Activated naive CD8-positive, alpha-beta T cell treated with anti-CD3 and anti-CD28 coated beads, Interleukin-2, amount 10 ng/mL, durations not matched to agents 7 days and 5 days (primary cell): Measurements from ENCODE around the gene ARFGEF3. TPM values are rescaled to one million over a fixed set of nuclear protein-coding genes. Genes with fewer than 3 reads are reported as not detected.

Experiments used
- ATAC-seq: fragments of 150-1000 bp; cut with Tn5 transposase; one replicate; pipeline ENCODE4 v1.10.0; 2021; ENCODE audit warnings: low read depth, moderate library complexity
- POLR2A ChIA-PET: fragments of 350-600 bp; sonication (Branson Sonifier 250); formaldehyde crosslinking; loops from one replicate; lab custom pipeline; 2021; ENCODE audit warnings: antibody characterized with exemption; lab: Charles Lee
- DNase-seq: peaks from one replicate; pipeline ENCODE4 v3.0.0; 2021
- H3K27ac Mint-ChIP-seq: one replicate; pipeline ENCODE4 v1.8.0; 2022; ENCODE audit warnings: mild to moderate bottlenecking, mixed read lengths
- H3K27me3 Mint-ChIP-seq: one replicate; pipeline ENCODE4 v1.8.0; 2022; ENCODE audit warnings: mild to moderate bottlenecking, moderate library complexity, mixed read lengths
- H3K36me3 Mint-ChIP-seq: one replicate; pipeline ENCODE4 v1.8.0; 2021; ENCODE audit warnings: mild to moderate bottlenecking, mixed read lengths
- H3K4me1 Mint-ChIP-seq: one replicate; pipeline ENCODE4 v1.8.0; 2021; ENCODE audit warnings: mixed read lengths
- H3K4me3 Mint-ChIP-seq: one replicate; pipeline ENCODE4 v1.8.0; 2022; ENCODE audit warnings: mild to moderate bottlenecking, moderate library complexity, mixed read lengths
- H3K9me3 Mint-ChIP-seq: one replicate; pipeline ENCODE4 v1.8.0; 2021; ENCODE audit warnings: mixed read lengths
- total RNA-seq, 2 experiments: library from RNA; stranded (reverse); gene quantifications; one replicate each; pipeline ENCODE4 v1.2.3, GENCODE V29; 2021

The ARFGEF3 gene
- total RNA-seq, 2 experiments from 2014 or later: 0.28 to 0.30 TPM

DNA sequence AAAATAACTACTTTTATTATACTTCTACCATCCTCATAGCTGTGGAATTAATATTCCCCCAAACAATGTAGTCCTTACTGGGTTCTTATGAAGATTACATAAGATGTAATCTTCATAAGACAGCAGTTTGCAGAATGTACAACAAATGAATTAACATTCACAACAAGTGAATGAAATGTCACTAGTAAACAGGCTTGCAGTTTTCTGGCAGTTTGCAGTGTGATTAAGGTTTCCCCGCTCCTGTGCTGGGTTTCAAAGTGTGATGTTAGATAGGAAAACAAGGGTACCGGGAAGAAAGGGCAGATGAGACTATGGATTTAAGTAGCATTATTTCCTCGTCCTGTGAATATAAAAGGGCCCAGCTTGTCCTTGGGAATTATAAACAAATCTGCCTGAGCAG is 22.5 kb downstream of the ARFGEF3 start:
- Mint-ChIP-seq H3K27me3 (peaks cover 5% of the 10 kb centered on the region), H3K4me3 (no peak overlapping the region), H3K4me1 (no peaks in the 10 kb centered on the region), H3K9me3 (peaks cover 2% of the 10 kb centered on the region), H3K27ac (no peak overlapping the region), H3K36me3 (no peaks in the 10 kb centered on the region)
- ATAC-seq: no peak
- no peak for DNase-seq
- POLR2A ChIA-PET: no interaction called here

DNA sequence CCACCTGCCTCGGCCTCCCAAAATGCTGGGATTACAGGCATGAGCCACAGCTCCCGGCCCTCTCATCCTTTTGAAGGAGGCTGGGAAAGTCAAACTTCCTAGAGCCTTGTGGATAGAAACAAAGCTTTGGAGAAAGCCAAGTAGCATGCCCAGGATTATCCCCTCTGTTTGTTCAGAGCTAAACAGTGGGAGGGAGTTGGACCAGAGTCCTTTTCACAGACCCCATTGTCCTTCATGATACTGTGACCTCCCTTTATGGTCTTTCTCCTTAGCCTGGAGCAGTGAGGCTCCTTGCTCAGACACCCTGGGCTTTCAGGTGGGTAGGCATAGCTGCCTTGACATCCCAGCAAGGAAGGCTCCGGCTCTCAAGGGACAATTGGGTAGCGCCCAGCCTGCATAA is 25.4 kb downstream of the ARFGEF3 start:
- H3K9me3 Mint-ChIP-seq: no peaks in the 10 kb centered on the region
- no peak overlapping the region for H3K27ac Mint-ChIP-seq
- H3K36me3 Mint-ChIP-seq: no peaks in the 10 kb centered on the region
- no peak for ATAC-seq
- no peak overlapping the region for H3K4me3 Mint-ChIP-seq
- no peaks in the 10 kb centered on the region for H3K4me1 Mint-ChIP-seq
- DNase-seq: no peak
- POLR2A ChIA-PET: no interaction called here
- peaks cover 5% of the 10 kb centered on the region for H3K27me3 Mint-ChIP-seq

DNA sequence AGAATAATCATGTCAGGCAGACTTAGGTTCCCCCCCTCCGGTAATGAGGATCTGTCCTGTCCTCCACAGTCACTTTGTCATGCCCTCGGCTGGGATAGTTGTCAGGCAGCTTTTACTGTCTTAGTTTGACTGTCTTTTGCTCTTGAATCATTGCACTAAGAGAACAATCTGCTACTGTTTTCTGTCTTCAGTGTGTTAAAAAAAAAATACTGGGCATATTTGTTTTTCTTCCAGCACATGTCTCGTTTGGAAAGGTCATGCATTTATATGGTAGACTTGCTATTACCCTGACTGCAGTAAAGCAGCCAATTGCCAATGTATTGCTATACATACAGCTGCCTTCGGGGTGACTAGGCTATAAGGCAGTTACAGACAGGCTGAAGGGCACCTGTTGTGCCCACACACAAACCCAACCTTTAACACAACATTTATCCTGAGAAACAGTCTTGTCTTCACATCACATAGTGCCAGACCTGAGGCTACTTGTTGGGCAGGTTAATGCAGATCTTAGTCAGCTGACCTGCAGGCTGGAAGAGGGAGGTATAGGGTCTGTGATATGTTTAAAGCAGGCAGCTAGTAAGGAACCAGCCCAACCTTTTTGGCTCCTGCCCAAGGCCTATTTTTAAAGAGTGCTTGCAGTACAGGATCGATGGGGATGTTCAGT is 26.7 kb downstream of the ARFGEF3 start:
- Mint-ChIP-seq H3K4me3 (no peak overlapping the region), H3K9me3 (no peaks in the 10 kb centered on the region), H3K27ac (no peak overlapping the region), H3K36me3 (no peaks in the 10 kb centered on the region), H3K27me3 (peaks cover 5% of the 10 kb centered on the region), H3K4me1 (no peaks in the 10 kb centered on the region)
- DNase-seq (no peak), ATAC-seq (no peak)
- POLR2A ChIA-PET: no interaction called here

DNA sequence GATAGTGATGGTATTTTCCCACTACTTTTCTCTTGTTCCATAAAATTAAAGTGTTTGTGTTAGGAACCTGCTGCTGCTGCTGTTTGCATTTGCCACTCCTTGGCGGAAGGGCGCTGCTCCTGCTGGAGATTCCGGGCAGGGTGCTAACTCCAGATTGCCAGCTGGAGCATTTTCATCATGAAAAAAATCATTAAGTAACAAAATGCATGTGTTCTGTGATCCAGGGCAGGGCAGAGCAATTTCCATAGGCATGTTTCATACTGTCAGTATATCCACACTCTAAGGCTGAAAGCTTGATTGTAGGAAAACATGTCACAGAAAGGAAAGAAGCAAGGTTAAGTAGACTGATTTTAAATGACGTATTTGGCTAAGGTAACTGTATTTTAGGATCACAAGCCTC is 32.5 kb downstream of the ARFGEF3 start:
- ATAC-seq (no peak), DNase-seq (no peak)
- POLR2A ChIA-PET: no interaction called here
- Mint-ChIP-seq H3K4me1 (no peaks in the 10 kb centered on the region), H3K4me3 (no peak overlapping the region), H3K27me3 (peaks cover 3% of the 10 kb centered on the region), H3K36me3 (no peaks in the 10 kb centered on the region), H3K9me3 (no peaks in the 10 kb centered on the region), H3K27ac (no peak overlapping the region)

DNA sequence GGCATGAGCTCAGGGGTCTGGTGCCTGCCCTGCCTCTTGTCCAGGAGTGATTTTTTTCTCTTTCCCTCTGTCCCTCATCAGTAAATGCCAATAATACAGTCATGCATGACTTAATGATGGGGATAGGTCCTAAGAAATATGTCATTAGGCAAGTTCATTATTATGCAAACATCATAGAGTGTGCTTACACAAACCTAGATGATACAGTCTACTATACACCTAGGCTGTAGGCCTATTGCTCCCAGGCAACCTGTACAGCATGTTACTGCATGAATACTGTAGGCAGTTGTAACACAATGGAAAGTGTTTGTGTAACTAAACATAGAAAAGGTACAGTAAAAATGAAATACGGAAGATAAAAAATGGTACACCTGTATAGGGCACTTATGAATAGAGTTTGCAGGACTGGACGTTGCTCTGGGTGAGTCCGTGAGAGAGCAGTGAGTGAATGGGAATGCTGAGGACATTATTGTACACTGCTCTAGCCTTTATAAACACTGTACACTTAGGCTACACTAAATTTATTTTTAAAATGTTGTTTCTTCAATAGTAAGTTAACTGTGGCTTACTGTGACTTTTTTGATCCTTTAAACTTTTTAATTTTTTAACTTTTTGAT is 34.5 kb downstream of the ARFGEF3 start:
- Mint-ChIP-seq H3K27ac (no peak overlapping the region), H3K4me1 (no peaks in the 10 kb centered on the region), H3K4me3 (no peak overlapping the region), H3K36me3 (no peaks in the 10 kb centered on the region), H3K9me3 (no peaks in the 10 kb centered on the region), H3K27me3 (peaks cover 10% of the 10 kb centered on the region)
- no peak for DNase-seq
- POLR2A ChIA-PET: no interaction called here
- no peak for ATAC-seq

DNA sequence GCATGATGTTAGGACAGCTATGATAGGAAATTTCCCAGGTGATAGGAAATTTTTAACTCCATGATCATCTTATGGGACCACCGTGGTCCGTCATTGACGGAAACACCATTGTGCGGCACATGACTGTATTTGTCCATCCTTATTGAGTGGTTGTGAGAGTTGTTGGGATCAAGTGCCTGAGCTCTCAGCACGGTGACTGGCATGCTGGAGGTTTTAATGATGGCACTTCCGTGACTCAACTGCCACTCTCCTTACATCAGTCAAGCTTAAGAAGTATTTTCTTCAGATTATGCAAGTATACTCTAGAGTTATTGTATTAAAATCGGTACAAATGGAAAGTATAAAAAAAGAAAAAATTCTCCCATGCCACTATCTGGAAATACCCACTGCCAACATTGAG is 35.8 kb downstream of the ARFGEF3 start:
- Mint-ChIP-seq H3K36me3 (no peaks in the 10 kb centered on the region), H3K4me3 (no peak overlapping the region), H3K27me3 (peaks cover 10% of the 10 kb centered on the region), H3K4me1 (no peaks in the 10 kb centered on the region), H3K27ac (no peak overlapping the region), H3K9me3 (no peaks in the 10 kb centered on the region)
- ATAC-seq: no peak
- POLR2A ChIA-PET: no interaction called here
- DNase-seq: no peak

DNA sequence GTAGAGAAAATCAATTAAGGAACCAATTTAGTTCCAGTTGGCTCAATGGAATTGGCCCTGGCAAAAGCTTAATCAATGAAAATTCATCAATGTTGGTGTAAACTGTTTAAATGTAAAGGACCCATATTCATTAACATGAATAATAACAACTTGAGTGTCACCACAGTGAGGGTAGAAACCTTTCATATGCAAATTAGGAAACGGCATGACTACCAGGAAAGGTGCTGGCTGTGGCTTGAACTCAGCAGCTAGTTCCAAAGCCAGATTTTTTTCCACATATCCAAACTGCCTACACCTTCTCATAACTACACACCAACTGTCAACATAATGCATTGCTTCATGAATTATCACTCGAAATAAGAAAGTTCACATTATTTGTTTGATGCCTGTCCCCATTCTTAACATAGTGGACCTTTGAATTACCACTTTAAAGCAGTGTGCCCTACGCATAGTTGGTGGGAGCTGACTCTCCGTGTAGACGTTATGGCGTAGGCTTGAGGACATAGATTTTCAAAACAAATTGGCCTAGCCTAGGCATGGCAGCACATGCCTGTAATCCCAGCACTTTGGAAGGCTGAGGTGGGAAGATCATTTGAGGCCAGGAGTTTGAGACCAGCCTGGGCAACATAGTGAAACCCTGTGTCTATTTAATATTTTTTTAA is 36.8 kb downstream of the ARFGEF3 start:
- POLR2A ChIA-PET: no interaction called here
- no peak for ATAC-seq
- no peak for DNase-seq
- Mint-ChIP-seq H3K27me3 (peaks cover 14% of the 10 kb centered on the region), H3K27ac (no peak overlapping the region), H3K4me1 (no peaks in the 10 kb centered on the region), H3K36me3 (no peaks in the 10 kb centered on the region), H3K9me3 (peaks cover 1% of the 10 kb centered on the region), H3K4me3 (no peak overlapping the region)

DNA sequence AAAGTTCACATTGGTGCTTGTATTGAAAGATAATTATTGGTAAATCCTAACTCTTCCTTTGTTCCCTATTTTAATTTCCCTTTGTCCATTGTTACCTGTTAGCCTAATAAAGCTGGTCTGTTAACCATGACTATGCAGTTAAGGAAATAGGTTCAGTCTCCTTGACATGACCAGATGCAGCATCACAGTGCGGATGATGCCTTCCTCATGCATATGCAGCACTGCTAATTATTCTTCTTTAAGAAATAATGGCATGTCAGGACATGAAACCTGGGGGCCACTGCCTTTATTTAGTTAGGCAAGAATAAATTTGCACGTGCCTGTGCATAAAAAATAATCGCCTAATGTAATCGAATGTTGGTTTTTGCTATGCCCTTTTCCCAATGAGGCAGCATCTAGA is 40.1 kb downstream of the ARFGEF3 start:
- Mint-ChIP-seq H3K27me3 (peaks cover 20% of the 10 kb centered on the region), H3K9me3 (peaks cover 1% of the 10 kb centered on the region), H3K36me3 (no peaks in the 10 kb centered on the region), H3K4me1 (no peaks in the 10 kb centered on the region), H3K27ac (no peak overlapping the region), H3K4me3 (no peak overlapping the region)
- ATAC-seq (no peak), DNase-seq (no peak)
- POLR2A ChIA-PET: no interaction called here

DNA sequence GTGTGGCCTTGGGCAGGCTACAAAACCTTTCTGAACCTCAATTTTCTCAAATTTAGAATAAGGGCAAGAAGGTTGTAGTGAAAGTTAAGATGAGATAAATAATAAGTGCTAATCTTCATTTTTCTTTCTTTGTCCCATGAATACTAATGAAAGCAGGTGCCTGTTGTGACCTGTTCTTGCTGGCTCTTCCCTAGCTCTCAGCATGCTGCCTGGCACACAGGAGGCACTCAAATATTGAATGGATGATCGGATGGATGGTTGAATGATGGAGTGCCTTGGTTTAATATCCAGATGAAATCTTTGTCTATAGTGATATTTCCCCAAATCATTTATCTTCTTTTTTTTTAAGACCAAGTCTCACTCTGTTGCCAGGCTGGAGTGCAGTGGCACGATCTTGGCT is 41.6 kb downstream of the ARFGEF3 start:
- no peaks in the 10 kb centered on the region for H3K4me1 Mint-ChIP-seq
- POLR2A ChIA-PET: no interaction called here
- no peak for DNase-seq
- ATAC-seq: no peak
- no peak overlapping the region for H3K4me3 Mint-ChIP-seq
- peaks cover 1% of the 10 kb centered on the region for H3K9me3 Mint-ChIP-seq
- H3K27ac Mint-ChIP-seq: no peak overlapping the region
- H3K27me3 Mint-ChIP-seq: peaks cover 23% of the 10 kb centered on the region
- H3K36me3 Mint-ChIP-seq: no peaks in the 10 kb centered on the region

DNA sequence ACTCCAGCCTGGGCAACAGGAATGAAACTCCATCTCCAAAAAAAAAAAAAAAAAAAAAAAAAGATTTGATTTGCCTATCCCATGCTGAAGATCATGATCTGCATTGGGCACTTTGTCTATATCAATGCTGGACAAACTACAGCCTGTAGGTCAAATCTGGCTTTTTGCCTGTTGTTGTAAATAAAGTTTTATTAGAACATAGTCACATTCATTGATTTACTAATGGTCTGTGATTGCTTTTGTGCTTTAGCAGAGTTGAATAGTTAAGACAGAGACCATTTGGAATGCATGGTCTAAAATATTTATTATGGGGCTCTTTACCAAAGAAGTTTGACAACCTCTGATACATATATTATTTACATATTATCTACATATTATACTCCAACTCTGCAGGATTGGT is 42.6 kb downstream of the ARFGEF3 start:
- DNase-seq (no peak), ATAC-seq (no peak)
- Mint-ChIP-seq H3K36me3 (no peaks in the 10 kb centered on the region), H3K27me3 (peaks cover 23% of the 10 kb centered on the region), H3K9me3 (peaks cover 1% of the 10 kb centered on the region), H3K27ac (no peak overlapping the region), H3K4me1 (no peaks in the 10 kb centered on the region), H3K4me3 (no peak overlapping the region)
- POLR2A ChIA-PET: no interaction called here

DNA sequence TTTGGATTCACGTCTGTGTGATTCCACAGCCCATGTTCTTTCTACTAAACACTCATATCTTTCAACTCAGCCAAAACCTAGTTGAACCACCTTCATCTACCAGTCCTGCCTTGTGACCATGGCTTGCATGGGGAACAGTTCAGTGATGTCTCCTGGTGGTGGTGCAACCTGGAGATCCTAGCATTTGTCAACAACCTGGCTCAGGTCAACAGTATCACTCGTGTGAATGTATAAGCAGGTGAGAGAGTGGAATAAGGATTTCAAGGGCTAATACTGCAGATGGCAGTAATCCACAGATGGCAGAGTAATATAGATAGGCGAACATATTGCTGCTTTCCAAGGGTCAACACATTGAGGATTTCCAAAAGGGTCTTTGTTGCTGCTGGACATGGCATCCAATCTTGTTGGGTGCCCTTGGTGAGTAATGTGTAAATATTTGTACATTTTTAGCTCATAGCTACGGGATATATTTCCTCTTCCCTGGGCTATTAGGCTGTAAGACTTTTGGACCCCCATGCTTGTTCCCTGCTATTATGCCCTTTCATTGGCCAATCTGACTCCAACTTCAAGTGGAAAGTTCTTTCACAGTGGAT is 43.1 kb downstream of the ARFGEF3 start:
- Mint-ChIP-seq H3K27ac (no peak overlapping the region), H3K4me1 (no peaks in the 10 kb centered on the region), H3K9me3 (peaks cover 1% of the 10 kb centered on the region), H3K36me3 (no peaks in the 10 kb centered on the region), H3K4me3 (no peak overlapping the region), H3K27me3 (peaks cover 20% of the 10 kb centered on the region)
- POLR2A ChIA-PET: no interaction called here
- ATAC-seq: no peak
- no peak for DNase-seq

DNA sequence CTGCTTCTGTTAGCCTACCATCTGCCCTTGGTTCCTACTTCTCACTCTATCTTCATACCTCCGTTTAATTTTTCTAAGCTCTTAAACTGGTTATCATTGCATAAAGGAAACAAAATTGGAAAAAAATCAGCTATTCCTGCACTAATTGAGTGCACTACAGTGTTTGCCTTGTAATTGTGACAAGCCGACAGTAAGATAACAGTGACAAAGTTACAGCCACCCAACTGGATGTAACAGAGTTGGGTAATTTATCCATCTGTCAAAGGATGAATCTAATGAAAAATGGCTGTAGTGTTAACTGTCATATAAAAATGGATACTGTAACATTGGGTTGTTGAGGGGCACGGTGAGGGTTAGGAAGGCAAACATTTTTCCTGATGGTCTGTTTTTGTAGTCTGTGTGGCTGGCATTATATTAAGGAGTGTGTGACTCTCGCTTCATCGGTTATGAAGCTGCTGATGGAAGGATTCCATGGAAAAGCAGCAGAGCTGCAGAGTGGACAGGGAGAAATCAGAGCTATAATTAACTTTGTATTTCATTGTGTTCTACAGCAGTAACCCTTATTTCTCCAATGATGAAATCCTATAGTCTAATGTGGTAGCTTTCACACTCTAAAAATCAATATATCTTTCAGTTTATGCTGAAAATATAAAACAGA is 43.8 kb downstream of the ARFGEF3 start:
- no peak overlapping the region for H3K4me3 Mint-ChIP-seq
- H3K27me3 Mint-ChIP-seq: peaks cover 18% of the 10 kb centered on the region
- no peaks in the 10 kb centered on the region for H3K4me1 Mint-ChIP-seq
- H3K27ac Mint-ChIP-seq: no peak overlapping the region
- no peak for ATAC-seq
- H3K36me3 Mint-ChIP-seq: no peaks in the 10 kb centered on the region
- DNase-seq: no peak
- peaks cover 1% of the 10 kb centered on the region for H3K9me3 Mint-ChIP-seq
- POLR2A ChIA-PET: no interaction called here

DNA sequence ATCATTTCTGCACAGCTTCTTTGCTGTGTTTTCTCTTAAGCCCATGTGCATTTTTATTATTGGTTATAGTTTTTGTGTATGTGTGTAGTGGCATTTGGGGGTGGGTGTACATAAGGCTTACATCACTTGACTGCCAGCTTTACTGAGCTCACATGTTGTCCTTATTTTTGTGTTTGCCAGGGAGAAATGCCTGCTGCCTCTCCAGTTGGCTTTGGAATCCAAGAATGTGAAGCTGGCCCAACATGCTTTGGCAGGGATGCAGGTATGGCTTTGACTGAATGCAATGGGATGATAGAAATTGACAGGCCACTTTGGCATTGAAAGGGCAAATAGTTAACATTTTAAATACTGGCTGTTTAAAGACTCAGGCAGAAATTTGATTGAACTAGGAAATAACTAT is 45.1 kb downstream of the ARFGEF3 start:
- peaks cover 16% of the 10 kb centered on the region for H3K27me3 Mint-ChIP-seq
- POLR2A ChIA-PET: no interaction called here
- no peak for DNase-seq
- H3K27ac Mint-ChIP-seq: no peak overlapping the region
- H3K4me1 Mint-ChIP-seq: no peaks in the 10 kb centered on the region
- H3K9me3 Mint-ChIP-seq: peaks cover 1% of the 10 kb centered on the region
- H3K4me3 Mint-ChIP-seq: no peak overlapping the region
- no peaks in the 10 kb centered on the region for H3K36me3 Mint-ChIP-seq
- no peak for ATAC-seq
